IMR-90 (cell line): Measurements from ENCODE around the gene SEPHS2. TPM values are rescaled to one million over a fixed set of nuclear protein-coding genes. Genes with fewer than 3 reads are reported as not detected.

Experiments
- ATAC-seq: fragments of 200-7000 bp; cut with Tn5 transposase; 2 replicates; pipeline ENCODE4 v1.9.1; 2020; ENCODE audit warnings: low read depth, mild to moderate bottlenecking, moderate library complexity
- BruUV-seq: library from RNA; stranded (reverse); fragments of 400-500 nt; replicated peaks from 2 replicates; lab custom pipeline; 2021; lab: Mats Ljungman, UMichigan
- CTCF ChIA-PET: fragments of 300-600 bp; formaldehyde crosslinking; extraction: SDS; loops from one replicate; lab custom pipeline; 2021; ENCODE audit warnings: antibody characterized with exemption; lab: Yijun Ruan, JAX
- POLR2A ChIA-PET: fragments of 300-600 bp; sonication (Branson Sonifier 250); formaldehyde crosslinking; loops from one replicate; lab custom pipeline; 2022; ENCODE audit warnings: antibody characterized with exemption; ENCODE audit not compliant: unreplicated experiment; lab: Charles Lee
- DNase-seq: peaks from one replicate; pipeline ENCODE4 v3.0.0; 2013
- H2AFZ ChIP-seq: replicated peaks from 2 replicates; pipeline ENCODE3; 2013; ENCODE audit warnings: low read length, mild to moderate bottlenecking; ENCODE audit not compliant: poor library complexity
- H2AK5ac ChIP-seq: 2 replicates; pipeline ENCODE4 v1.6.1; 2013; ENCODE audit warnings: low read depth, low read length, inconsistent platforms
- H2AK9ac ChIP-seq: replicated peaks from 2 replicates; pipeline ENCODE3; 2013; ENCODE audit warnings: mild to moderate bottlenecking, low read depth, low read length, moderate library complexity; ENCODE audit not compliant: poor library complexity
- H2BK120ac ChIP-seq: 2 replicates; pipeline ENCODE4 v1.6.1; 2013; ENCODE audit warnings: low read depth, low read length, inconsistent platforms
- H2BK15ac ChIP-seq: 3 replicates; pipeline ENCODE4 v1.6.1; 2013; ENCODE audit warnings: low read depth, low read length, inconsistent platforms
- H2BK20ac ChIP-seq: 2 replicates; pipeline ENCODE4 v1.6.1; 2013; ENCODE audit warnings: low read depth, mild to moderate bottlenecking, inconsistent platforms, low read length, moderate library complexity
- H2BK5ac ChIP-seq: 2 replicates; pipeline ENCODE4 v1.6.1; 2013; ENCODE audit warnings: mild to moderate bottlenecking, low read depth, low read length, inconsistent platforms; ENCODE audit not compliant: poor library complexity, severe bottlenecking
- H3K14ac ChIP-seq: replicated peaks from 2 replicates; pipeline ENCODE4 v1.6.1; 2013; ENCODE audit warnings: low read depth, low read length, inconsistent platforms
- H3K18ac ChIP-seq: 2 replicates; pipeline ENCODE4 v1.6.1; 2013; ENCODE audit warnings: low read depth, low read length, control low read depth
- H3K23ac ChIP-seq: 2 replicates; pipeline ENCODE4 v1.6.1; 2013; ENCODE audit warnings: low read depth, low read length, inconsistent platforms
- H3K27ac ChIP-seq: 2 replicates; pipeline ENCODE4 v1.5.1; 2013; ENCODE audit warnings: mild to moderate bottlenecking, control low read depth, low read length; ENCODE audit not compliant: insufficient read depth
- H3K27me3 ChIP-seq: 2 replicates; pipeline ENCODE4 v1.6.1; 2013; ENCODE audit warnings: low read length; ENCODE audit not compliant: control insufficient read depth, insufficient read depth
- H3K36me3 ChIP-seq: 2 replicates; pipeline ENCODE4 v1.6.1; 2013; ENCODE audit warnings: low read length, mixed read lengths; ENCODE audit not compliant: control insufficient read depth, insufficient read depth
- H3K4ac ChIP-seq: 2 replicates; pipeline ENCODE4 v1.6.1; 2013; ENCODE audit warnings: low read depth, low read length, inconsistent platforms
- H3K4me1 ChIP-seq: 2 replicates; pipeline ENCODE4 v1.6.1; 2013; ENCODE audit warnings: low read length, mixed read lengths; ENCODE audit not compliant: control insufficient read depth, insufficient read depth
- H3K4me2 ChIP-seq: 2 replicates; pipeline ENCODE4 v1.6.1; 2013; ENCODE audit warnings: low read depth, mild to moderate bottlenecking, control low read depth, low read length, moderate library complexity
- H3K4me3 ChIP-seq: 2 replicates; pipeline ENCODE4 v1.5.1; 2013; ENCODE audit warnings: low read depth, mild to moderate bottlenecking, control low read depth, low read length, moderate library complexity; ENCODE audit not compliant: insufficient read depth
- H3K56ac ChIP-seq: 2 replicates; pipeline ENCODE4 v1.6.1; 2013; ENCODE audit warnings: low read length, inconsistent platforms; ENCODE audit not compliant: insufficient read depth; ENCODE audit errors: extremely low read depth
- H3K79me1 ChIP-seq, 2 experiments: 2 replicates each; pipeline ENCODE4 v1.6.1; 2013; ENCODE audit warnings: low read length in 2 of 2, inconsistent platforms in 1 of 2, low read depth in 1 of 2
- H3K9ac ChIP-seq: 2 replicates; pipeline ENCODE4 v1.6.1; 2013; ENCODE audit warnings: low read depth, low read length, control low read depth
- H3K9me1 ChIP-seq: 2 replicates; pipeline ENCODE4 v1.6.1; 2013; ENCODE audit warnings: low read length, inconsistent platforms; ENCODE audit not compliant: insufficient read depth
- H3K9me3 ChIP-seq: 2 replicates; pipeline ENCODE4 v1.6.1; 2013; ENCODE audit warnings: low read length; ENCODE audit not compliant: control insufficient read depth, insufficient read depth
- H4K20me1 ChIP-seq: 2 replicates; pipeline ENCODE4 v1.6.1; 2013; ENCODE audit warnings: low read length, inconsistent platforms; ENCODE audit not compliant: insufficient read depth
- H4K5ac ChIP-seq: 2 replicates; pipeline ENCODE4 v1.6.1; 2013; ENCODE audit warnings: mild to moderate bottlenecking, low read depth, low read length, control low read depth
- H4K8ac ChIP-seq, 2 experiments: 2 replicates each; pipeline ENCODE4 v1.6.1; 2013; ENCODE audit warnings: low read depth in 2 of 2, low read length in 2 of 2, control low read depth in 1 of 2, inconsistent platforms in 1 of 2
- H4K91ac ChIP-seq: 2 replicates; pipeline ENCODE4 v1.6.1; 2013; ENCODE audit warnings: low read depth, low read length, inconsistent platforms; ENCODE audit not compliant: insufficient read depth
- BHLHE40 ChIP-seq: fragments of 150-350 bp; IDR thresholded peaks from 2 replicates; pipeline ENCODE4 v1.6.1; 2016; ENCODE audit warnings: mild to moderate bottlenecking, low read depth, low read length
- CEBPB ChIP-seq: IDR thresholded peaks from 2 replicates; pipeline ENCODE4 v1.6.1; 2012; ENCODE audit warnings: low read depth, low read length, improper control_type of control experiment
- CHD1 ChIP-seq: IDR thresholded peaks from 2 replicates; pipeline ENCODE4 v1.6.1; 2012; ENCODE audit warnings: low read depth, low read length, improper control_type of control experiment
- FOS ChIP-seq: fragments of 150-350 bp; IDR thresholded peaks from 2 replicates; pipeline ENCODE4 v1.6.1; 2016; ENCODE audit warnings: low read depth, low read length
- MAZ ChIP-seq: IDR thresholded peaks from 2 replicates; pipeline ENCODE4 v1.6.1; 2012; ENCODE audit warnings: low read depth, mild to moderate bottlenecking, low read length, improper control_type of control experiment, moderate library complexity, borderline replicate concordance
- MXI1 ChIP-seq: IDR thresholded peaks from 2 replicates; pipeline ENCODE4 v1.6.1; 2012; ENCODE audit warnings: low read depth, mild to moderate bottlenecking, low read length, moderate library complexity, borderline replicate concordance
- POLR2A ChIP-seq: IDR thresholded peaks from 2 replicates; pipeline ENCODE4 v1.6.1; 2012; ENCODE audit warnings: mild to moderate bottlenecking, low read depth, low read length
- RAD21 ChIP-seq: IDR thresholded peaks from 2 replicates; pipeline ENCODE4 v1.6.1; 2012; ENCODE audit warnings: low read length, improper control_type of control experiment
- RCOR1 ChIP-seq: IDR thresholded peaks from 2 replicates; pipeline ENCODE4 v1.6.1; 2012; ENCODE audit warnings: mild to moderate bottlenecking, low read length, improper control_type of control experiment; ENCODE audit not compliant: insufficient replicate concordance
- RFX5 ChIP-seq: IDR thresholded peaks from 2 replicates; pipeline ENCODE4 v1.8.0; 2012; ENCODE audit warnings: low read depth, mild to moderate bottlenecking, low read length, moderate library complexity
- SMC3 ChIP-seq: fragments of 150-350 bp; IDR thresholded peaks from 2 replicates; pipeline ENCODE4 v1.6.1; 2016; ENCODE audit warnings: low read depth, mild to moderate bottlenecking, antibody characterized with exemption, low read length, moderate library complexity
- WGBS, 2 experiments: methylation state at CpG; one replicate each; pipeline versions ENCODE4 v1.1.5 to v1.1.7; 2013; ENCODE audit warnings: missing lambda C conversion rate in 2 of 2; ENCODE audit not compliant: insufficient read length in 1 of 2; ENCODE audit errors: extremely low coverage in 2 of 2; 5-methylcytosine and 5-hydroxymethylcytosine counted together
- dilution Hi-C: fragments of 300-500 bp; cut with HindIII; formaldehyde crosslinking; loops from one replicate; pipeline ENCODE4 v1.14.3; 2018; ENCODE audit warnings: low sequenced_read_pairs; ENCODE audit not compliant: unreplicated experiment
- in situ Hi-C: fragments of 300-500 bp; cut with MboI; formaldehyde crosslinking; loops from 3 replicates; pipeline ENCODE4 v1.14.3; 2019; ENCODE audit warnings: low sequenced_read_pairs, inconsistent platforms, mixed read lengths
- intact Hi-C: fragments of 100-400 bp; cut with micrococcal nuclease; formaldehyde crosslinking; loops from 2 replicates; pipeline ENCODE4 v1.10.0; 2022
- polyA plus RNA-seq, 3 experiments: library from polyadenylated mRNA; depleted of rRNA; stranded (reverse); fragments of >200 nt; gene quantifications; 2 replicates each; pipeline ENCODE4 v1.2.3, GENCODE V29; 2012; ENCODE audit warnings: low replicate concordance in 1 of 3
- total RNA-seq: library from RNA; depleted of rRNA; stranded (reverse); fragments of >200 nt; gene quantifications from 2 replicates; pipeline ENCODE4 v1.2.3, GENCODE V29; 2012
- TF ChIP-seq, protein P1 (sequence below): fragments of 150-350 bp; IDR thresholded peaks from 2 replicates; pipeline ENCODE4 v1.6.1; 2016; ENCODE audit warnings: low read depth, mild to moderate bottlenecking, low read length, moderate library complexity, borderline replicate concordance
- TF ChIP-seq, protein P2 (sequence below): fragments of 150-350 bp; IDR thresholded peaks from 2 replicates; pipeline ENCODE4 v1.6.1; 2017; ENCODE audit warnings: mild to moderate bottlenecking, antibody characterized with exemption, low read length, low read depth
- TF ChIP-seq, protein P3 (sequence below): conservative IDR thresholded peaks from 2 replicates; pipeline ENCODE4 v1.5.1; 2012; ENCODE audit warnings: mild to moderate bottlenecking, low read depth, low read length, improper control_type of control experiment

The SEPHS2 gene
- total and polyA plus RNA-seq, 2 of the 4 experiments (the other 2 are of a cell fraction): 10.4 to 31.4 TPM

DNA sequence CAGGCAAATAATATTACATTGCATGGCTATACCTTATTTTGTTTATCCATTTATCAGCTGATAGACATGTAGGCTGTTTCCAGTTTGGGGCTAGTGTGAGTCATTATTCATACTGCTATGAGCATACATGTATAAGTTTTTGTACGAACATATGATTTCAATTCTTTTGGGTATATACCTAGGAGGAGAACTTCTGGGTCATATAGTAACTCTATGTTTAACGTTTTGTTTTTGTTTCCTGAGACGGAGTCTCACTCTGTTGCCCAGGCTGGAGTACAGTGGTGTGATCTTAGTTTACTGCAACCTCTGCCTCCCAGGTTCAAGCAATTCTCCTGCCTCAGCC is 24.5 kb upstream of the SEPHS2 start:
- H3K14ac ChIP-seq: no peak overlapping the region
- WGBS, 2 experiments: no CpG with 5 or more reads among the region's 3 CpGs
- peaks cover 29% of the 10 kb centered on the region for H3K27me3 ChIP-seq
- H4K20me1 ChIP-seq: no peaks in the 10 kb centered on the region
- no peaks in the 10 kb centered on the region for H3K9me3 ChIP-seq
- dilution Hi-C loops (no loop called here), in situ Hi-C loops (no loop called here), intact Hi-C loops (no loop called here)
- H3K9me1 ChIP-seq: no peaks in the 10 kb centered on the region
- ChIA-PET POLR2A (no interaction called here), CTCF (interaction anchor here (0.5 kb wide), 1 partner anchor 9 kb away, joined by 4 read pairs; no protein-coding TSS in a partner anchor)
- H2BK15ac ChIP-seq: no peak overlapping the region
- H3K4me2 ChIP-seq: no peak overlapping the region
- H2BK20ac ChIP-seq: no peak overlapping the region
- no peak overlapping the region for H3K9ac ChIP-seq
- H3K56ac ChIP-seq: no peak overlapping the region
- H2BK120ac ChIP-seq: no peak overlapping the region
- ATAC-seq (no peak), DNase-seq (no peak)
- no peak overlapping the region for H3K4me3 ChIP-seq
- H3K27ac ChIP-seq: no peak overlapping the region
- H4K8ac ChIP-seq: no peak overlapping the region
- no peak overlapping the region for H4K91ac ChIP-seq
- TF ChIP-seq, protein P1, sequence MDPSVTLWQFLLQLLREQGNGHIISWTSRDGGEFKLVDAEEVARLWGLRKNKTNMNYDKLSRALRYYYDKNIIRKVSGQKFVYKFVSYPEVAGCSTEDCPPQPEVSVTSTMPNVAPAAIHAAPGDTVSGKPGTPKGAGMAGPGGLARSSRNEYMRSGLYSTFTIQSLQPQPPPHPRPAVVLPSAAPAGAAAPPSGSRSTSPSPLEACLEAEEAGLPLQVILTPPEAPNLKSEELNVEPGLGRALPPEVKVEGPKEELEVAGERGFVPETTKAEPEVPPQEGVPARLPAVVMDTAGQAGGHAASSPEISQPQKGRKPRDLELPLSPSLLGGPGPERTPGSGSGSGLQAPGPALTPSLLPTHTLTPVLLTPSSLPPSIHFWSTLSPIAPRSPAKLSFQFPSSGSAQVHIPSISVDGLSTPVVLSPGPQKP: no peak
- TF ChIP-seq RAD21 (no peak), CEBPB (no peak), FOS (no peak), CHD1 (no peak), BHLHE40 (no peak), RFX5 (no peak), SMC3 (no peak), MAZ (no peak), POLR2A (no peak), MXI1 (no peak), RCOR1 (no peak)
- TF ChIP-seq, protein P2, sequence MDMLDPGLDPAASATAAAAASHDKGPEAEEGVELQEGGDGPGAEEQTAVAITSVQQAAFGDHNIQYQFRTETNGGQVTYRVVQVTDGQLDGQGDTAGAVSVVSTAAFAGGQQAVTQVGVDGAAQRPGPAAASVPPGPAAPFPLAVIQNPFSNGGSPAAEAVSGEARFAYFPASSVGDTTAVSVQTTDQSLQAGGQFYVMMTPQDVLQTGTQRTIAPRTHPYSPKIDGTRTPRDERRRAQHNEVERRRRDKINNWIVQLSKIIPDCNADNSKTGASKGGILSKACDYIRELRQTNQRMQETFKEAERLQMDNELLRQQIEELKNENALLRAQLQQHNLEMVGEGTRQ: no peak
- TF ChIP-seq, protein P3, sequence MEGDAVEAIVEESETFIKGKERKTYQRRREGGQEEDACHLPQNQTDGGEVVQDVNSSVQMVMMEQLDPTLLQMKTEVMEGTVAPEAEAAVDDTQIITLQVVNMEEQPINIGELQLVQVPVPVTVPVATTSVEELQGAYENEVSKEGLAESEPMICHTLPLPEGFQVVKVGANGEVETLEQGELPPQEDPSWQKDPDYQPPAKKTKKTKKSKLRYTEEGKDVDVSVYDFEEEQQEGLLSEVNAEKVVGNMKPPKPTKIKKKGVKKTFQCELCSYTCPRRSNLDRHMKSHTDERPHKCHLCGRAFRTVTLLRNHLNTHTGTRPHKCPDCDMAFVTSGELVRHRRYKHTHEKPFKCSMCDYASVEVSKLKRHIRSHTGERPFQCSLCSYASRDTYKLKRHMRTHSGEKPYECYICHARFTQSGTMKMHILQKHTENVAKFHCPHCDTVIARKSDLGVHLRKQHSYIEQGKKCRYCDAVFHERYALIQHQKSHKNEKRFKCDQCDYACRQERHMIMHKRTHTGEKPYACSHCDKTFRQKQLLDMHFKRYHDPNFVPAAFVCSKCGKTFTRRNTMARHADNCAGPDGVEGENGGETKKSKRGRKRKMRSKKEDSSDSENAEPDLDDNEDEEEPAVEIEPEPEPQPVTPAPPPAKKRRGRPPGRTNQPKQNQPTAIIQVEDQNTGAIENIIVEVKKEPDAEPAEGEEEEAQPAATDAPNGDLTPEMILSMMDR: no peak
- no peak overlapping the region for H3K18ac ChIP-seq
- H3K79me1 ChIP-seq: no peaks in the 10 kb centered on the region
- no peak overlapping the region for H3K23ac ChIP-seq
- no peak overlapping the region for H4K5ac ChIP-seq
- H2AK5ac ChIP-seq: no peak overlapping the region
- no peak overlapping the region for H2AK9ac ChIP-seq
- no peaks in the 10 kb centered on the region for H3K36me3 ChIP-seq
- no peak overlapping the region for H3K4ac ChIP-seq
- H3K4me1 ChIP-seq: no peaks in the 10 kb centered on the region
- no peak overlapping the region for H2AFZ ChIP-seq
- H2BK5ac ChIP-seq: no peak overlapping the region
- BruUV-seq: no TSS peak
